Subcutaneous abdominal adipose tissue (tissue), 5 donors: Measurements from ENCODE around the gene CLCN1.

Experiments
- H3K27ac ChIP-seq: one replicate; pipeline ENCODE4 v1.7.0; 2013; ENCODE audit warnings: low read depth, mild to moderate bottlenecking, inconsistent platforms, low read length, moderate library complexity
- H3K27me3 ChIP-seq, 5 donors: one replicate each; pipeline ENCODE4 v1.7.0; 2013; ENCODE audit warnings: low read length in 5 of 5, inconsistent platforms in 1 of 5; ENCODE audit not compliant: control insufficient read depth in 5 of 5, insufficient read depth in 4 of 5
- H3K36me3 ChIP-seq, 5 donors: one replicate each; pipeline ENCODE4 v1.7.0; 2013; ENCODE audit warnings: low read length in 5 of 5; ENCODE audit not compliant: control insufficient read depth in 5 of 5, insufficient read depth in 5 of 5
- H3K4me1 ChIP-seq, 5 donors: one replicate each; pipeline ENCODE4 v1.7.0; 2013; ENCODE audit warnings: low read length in 5 of 5, mild to moderate bottlenecking in 3 of 5, moderate library complexity in 1 of 5; ENCODE audit not compliant: control insufficient read depth in 5 of 5, insufficient read depth in 5 of 5
- H3K4me3 ChIP-seq, 5 donors: one replicate each; pipeline ENCODE4 v1.7.0; 2013; ENCODE audit warnings: low read length in 5 of 5, low read depth in 1 of 5
- H3K9ac ChIP-seq, 5 donors: one replicate each; pipeline ENCODE4 v1.7.0; 2013; ENCODE audit warnings: low read length in 5 of 5, mild to moderate bottlenecking in 4 of 5, moderate library complexity in 3 of 5
- H3K9me3 ChIP-seq, 5 donors: one replicate each; pipeline ENCODE4 v1.7.0; 2013; ENCODE audit warnings: low read length in 5 of 5; ENCODE audit not compliant: control insufficient read depth in 5 of 5
- donor health status: healthy.
- donor health status: healthy.
- donor health status: healthy.
- donor health status: healthy.
- donor health status: healthy.

CLCN1 gene

DNA sequence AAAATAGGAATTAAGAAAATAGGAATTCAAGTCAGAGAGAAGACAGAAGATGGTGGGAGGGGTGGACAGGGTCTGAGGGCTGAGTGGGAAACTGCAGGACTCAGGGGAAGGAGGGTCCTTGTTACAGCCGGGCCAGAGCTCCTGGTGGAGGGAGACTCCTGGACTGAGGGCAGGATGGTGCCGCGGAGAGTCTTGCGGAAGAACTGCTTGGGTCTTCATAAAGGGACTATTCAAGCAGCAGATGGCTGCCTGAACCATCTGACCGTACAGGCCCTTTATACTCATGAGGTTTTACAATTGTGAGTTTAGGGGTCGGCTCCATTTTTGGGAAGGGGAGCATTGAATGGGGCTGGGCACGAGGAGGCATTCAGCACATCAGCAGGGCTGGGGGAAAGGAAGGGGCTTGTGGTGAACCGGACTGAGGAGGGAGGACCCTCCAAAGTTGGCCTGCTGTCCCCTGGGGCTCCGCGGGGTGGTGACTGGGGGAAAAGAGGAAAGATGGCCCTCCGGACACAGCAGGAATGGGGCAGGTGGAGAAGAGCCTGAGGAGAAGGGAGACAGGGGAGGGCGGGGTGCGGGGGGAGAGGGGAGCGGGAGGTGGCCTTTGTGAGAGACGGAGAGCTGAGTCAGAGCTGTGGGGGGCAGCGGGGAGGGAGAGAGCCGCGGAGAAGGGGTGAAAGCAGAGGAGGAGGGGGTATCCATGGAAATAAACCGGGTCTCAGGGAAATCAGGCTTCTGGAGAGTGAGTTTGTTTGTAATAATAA is 45.1 kb downstream of the CLCN1 start:
- Histone ChIP-seq H3K36me3 (no peaks in the 10 kb centered on the region), H3K9ac (no peak overlapping the region), H3K27ac (no peak overlapping the region), H3K4me1 (peaks cover 0 to 12% (median 9%) of the 10 kb centered on the region in 5 donors), H3K4me3 (no peak overlapping the region), H3K27me3 (peaks cover 13 to 40% (median 19%) of the 10 kb centered on the region in 5 donors), H3K9me3 (no peaks in the 10 kb centered on the region)

DNA sequence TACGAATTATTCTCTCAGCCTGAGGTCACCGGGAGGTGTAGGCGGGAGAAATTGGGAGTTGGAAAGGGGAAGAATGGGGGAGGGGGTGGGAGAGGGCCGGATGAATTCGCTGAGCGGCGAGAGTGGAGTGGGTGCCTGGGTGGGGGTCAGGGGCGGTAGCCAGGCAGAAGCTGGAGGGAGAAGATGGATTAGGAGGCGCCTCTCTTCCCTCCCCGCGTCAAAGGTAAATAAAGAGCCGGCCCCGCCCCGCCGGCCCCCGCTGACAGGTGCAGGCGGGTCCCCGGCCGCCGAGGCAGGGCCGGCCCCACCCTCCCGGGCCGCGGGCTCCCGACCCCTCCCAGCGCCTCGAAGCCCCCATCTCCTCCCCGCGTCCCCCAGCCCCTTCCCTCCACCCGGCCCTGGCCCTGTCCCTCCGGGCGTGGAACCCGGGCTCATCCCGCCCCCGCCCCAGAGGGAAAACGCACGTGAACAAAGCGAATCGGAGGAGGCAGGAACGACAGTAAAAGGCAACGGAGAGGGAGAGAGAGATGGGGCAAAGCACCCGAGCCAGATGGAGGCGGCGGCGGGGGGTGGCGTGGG is 45.7 kb downstream of the CLCN1 start:
- Histone ChIP-seq H3K9ac (no peak overlapping the region), H3K27ac (no peak overlapping the region), H3K27me3 (peaks cover 13 to 37% (median 19%) of the 10 kb centered on the region in 5 donors)

DNA sequence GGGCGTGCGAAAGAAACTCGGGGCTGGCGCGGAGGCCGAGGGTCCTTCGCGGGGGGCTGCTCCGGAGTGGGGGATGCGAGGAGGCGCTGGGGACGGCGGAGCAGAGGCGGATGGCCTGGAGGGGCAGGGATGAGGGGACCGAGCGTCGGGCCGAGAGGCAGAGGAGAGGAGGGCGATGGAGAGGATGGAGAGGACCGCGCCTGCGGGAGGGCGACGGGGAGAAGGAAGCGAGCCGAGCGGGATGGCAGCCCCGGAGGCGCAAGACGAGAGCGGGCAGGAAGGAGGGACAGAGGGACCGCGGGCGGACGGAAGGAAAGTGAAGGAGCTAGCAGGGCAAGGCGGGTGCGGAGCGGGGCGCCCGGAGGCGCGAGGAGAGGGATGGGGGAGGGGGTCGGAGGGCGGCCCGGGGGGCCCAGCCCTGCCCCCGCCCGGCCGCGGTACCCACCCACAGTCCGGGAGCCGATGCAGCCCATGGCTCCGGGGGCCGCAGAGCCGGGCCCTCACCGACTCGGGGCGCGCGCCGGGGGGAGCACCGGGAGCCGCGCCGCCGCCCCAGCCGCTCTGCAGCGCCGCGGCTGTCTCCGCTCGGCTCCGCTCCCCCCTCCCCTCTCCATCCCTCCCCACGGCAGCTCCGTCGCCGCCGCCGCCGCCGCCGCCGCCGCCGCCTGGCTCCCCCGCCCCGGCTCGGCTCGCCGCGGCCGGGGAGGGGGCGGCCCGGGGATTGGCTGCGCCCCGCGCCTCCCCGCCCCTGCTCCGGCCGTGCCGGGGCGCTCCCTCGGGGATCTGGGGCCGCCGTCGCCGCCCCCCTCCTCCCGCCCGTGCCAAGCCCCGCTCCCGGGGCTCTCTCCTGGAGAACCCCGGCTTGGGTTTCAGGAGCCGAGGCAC is 46.5 kb downstream of the CLCN1 start, which contains the start of gene FAM131B:
FAM131B (minus strand) TSS at position 583 of the 885 bp plus-strand sequence; CDS start at position 473, 110 bp downstream.
- Histone ChIP-seq H3K9ac (peak within 1 kb of the TSS in 1 of 5 donors; percentile 27), H3K4me3 (peak within 1 kb of the TSS in 4 of 5 donors; percentile 59 to 71 (median 62)), H3K4me1 (peaks cover 0 to 12% (median 9%) of the 10 kb centered on the region in 5 donors), H3K27ac (no peak within 1 kb of the TSS), H3K9me3 (no peaks in the 10 kb centered on the region), H3K36me3 (no peaks in the 10 kb centered on the region), H3K27me3 (peaks cover 13 to 37% (median 19%) of the 10 kb centered on the region in 5 donors)

More for the DNA sequence above, 45.7 kb downstream of the CLCN1 start:
- no peaks in the 10 kb centered on the region for H3K9me3 ChIP-seq
- peak overlapping the region in 3 of 5 donors; percentile 61 to 71 (median 62) for H3K4me3 ChIP-seq
- no peaks in the 10 kb centered on the region for H3K36me3 ChIP-seq
- peaks cover 0 to 12% (median 9%) of the 10 kb centered on the region in 5 donors for H3K4me1 ChIP-seq

DNA sequence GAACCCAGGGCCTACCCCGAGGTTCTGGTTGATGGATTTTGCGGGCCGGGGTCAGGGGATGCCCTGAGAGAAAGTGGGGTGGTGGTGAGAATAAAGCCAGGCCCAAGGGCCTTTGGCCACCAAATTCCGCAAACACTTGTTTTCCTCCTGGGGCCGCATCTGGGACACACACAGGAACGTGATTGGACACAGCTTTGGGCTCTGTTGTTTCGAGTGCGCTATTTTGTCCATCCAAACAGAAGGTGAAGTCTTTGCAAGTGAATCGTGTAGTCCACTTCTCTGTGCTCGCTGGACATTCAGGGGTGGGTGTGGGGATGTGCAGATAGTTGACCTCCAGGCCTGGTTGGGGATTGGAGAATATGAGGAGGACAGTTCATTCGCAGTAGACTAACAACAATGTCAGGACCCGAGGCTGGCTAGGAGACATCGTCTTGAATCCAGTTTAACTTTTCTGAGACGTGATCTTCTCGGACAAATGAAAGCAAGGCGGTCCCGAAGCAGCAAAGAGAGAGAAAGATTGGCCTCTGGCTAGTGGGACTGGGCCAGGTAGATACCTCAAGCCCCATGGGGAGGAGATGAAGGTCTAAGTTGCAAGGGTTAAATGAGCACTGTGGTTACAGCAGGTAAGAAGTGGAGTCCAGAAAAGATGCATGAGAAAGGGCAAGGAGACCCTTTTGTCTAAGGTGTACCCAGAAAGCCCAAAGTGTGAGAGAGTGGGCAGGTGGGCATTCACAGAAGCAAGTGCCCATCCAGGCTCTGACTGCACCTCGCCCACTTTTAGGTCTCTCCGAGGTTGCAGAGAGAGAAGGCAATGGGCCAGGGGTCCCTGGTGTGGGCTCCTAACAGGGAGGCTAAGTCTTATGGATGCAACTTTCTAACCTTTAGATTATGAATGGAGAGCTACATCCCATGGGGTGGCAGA is 47.4 kb downstream of the CLCN1 start:
- no peak overlapping the region for H3K9ac ChIP-seq
- no peaks in the 10 kb centered on the region for H3K9me3 ChIP-seq
- H3K4me1 ChIP-seq = peaks cover 0 to 12% (median 9%) of the 10 kb centered on the region in 5 donors
- no peaks in the 10 kb centered on the region for H3K36me3 ChIP-seq
- H3K4me3 ChIP-seq = peak overlapping the region in 1 of 5 donors; percentile 44
- peaks cover 13 to 37% (median 19%) of the 10 kb centered on the region in 5 donors for H3K27me3 ChIP-seq
- no peak overlapping the region for H3K27ac ChIP-seq

DNA sequence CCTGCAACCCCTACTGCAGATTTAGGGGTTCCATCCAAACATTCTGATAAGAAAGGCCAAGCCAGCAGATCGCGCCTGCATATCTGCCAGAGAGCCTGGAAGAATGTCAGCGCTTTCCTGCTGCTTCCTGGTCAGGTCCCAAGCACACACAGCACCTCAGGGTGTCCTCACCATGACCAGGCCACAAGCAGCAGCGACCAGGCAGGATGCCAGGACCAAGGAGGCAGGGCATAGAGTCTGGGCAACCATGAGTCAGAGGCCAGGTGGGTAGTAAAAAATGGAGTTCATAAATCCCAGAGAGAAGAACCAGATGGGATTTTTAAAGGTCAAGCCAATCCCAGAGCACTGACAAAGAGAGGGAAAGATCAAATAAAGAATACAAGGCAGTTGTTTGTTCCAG is 52.1 kb downstream of the CLCN1 start:
- H3K27me3 ChIP-seq = peaks cover 6 to 12% (median 9%) of the 10 kb centered on the region in 5 donors

DNA sequence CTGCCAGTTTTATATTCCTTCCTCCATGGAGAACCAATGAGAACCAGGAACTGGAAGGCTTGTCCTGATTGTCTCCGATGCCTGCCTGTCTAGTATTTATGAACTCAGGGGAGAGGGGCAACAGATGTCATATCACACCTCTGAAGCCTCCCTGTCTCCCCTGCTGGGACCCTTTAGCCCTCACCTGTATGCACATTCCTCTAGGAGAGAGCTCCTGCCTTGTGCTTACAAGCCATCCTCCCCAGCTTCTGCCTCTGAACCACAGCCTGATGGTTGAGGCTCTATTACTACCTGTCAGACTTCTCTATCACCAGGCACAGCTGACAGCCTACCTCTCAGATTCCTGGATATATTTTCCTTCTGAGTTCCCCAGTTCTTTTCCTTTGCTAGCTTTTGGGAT is 52.5 kb downstream of the CLCN1 start:
- no peaks in the 10 kb centered on the region for H3K9me3 ChIP-seq
- H3K27me3 ChIP-seq = peaks cover 1 to 8% (median 5%) of the 10 kb centered on the region in 5 donors
- no peaks in the 10 kb centered on the region for H3K36me3 ChIP-seq
- H3K9ac ChIP-seq = no peak overlapping the region
- peaks cover 0 to 4% (median 0%) of the 10 kb centered on the region in 5 donors for H3K4me1 ChIP-seq
- no peak overlapping the region for H3K27ac ChIP-seq
- H3K4me3 ChIP-seq = no peak overlapping the region

More for the DNA sequence above, 52.1 kb downstream of the CLCN1 start:
- peaks cover 0 to 7% (median 3%) of the 10 kb centered on the region in 5 donors for H3K4me1 ChIP-seq
- no peak overlapping the region for H3K27ac ChIP-seq
- H3K36me3 ChIP-seq = no peaks in the 10 kb centered on the region
- no peaks in the 10 kb centered on the region for H3K9me3 ChIP-seq
- no peak overlapping the region for H3K4me3 ChIP-seq
- no peak overlapping the region for H3K9ac ChIP-seq

DNA sequence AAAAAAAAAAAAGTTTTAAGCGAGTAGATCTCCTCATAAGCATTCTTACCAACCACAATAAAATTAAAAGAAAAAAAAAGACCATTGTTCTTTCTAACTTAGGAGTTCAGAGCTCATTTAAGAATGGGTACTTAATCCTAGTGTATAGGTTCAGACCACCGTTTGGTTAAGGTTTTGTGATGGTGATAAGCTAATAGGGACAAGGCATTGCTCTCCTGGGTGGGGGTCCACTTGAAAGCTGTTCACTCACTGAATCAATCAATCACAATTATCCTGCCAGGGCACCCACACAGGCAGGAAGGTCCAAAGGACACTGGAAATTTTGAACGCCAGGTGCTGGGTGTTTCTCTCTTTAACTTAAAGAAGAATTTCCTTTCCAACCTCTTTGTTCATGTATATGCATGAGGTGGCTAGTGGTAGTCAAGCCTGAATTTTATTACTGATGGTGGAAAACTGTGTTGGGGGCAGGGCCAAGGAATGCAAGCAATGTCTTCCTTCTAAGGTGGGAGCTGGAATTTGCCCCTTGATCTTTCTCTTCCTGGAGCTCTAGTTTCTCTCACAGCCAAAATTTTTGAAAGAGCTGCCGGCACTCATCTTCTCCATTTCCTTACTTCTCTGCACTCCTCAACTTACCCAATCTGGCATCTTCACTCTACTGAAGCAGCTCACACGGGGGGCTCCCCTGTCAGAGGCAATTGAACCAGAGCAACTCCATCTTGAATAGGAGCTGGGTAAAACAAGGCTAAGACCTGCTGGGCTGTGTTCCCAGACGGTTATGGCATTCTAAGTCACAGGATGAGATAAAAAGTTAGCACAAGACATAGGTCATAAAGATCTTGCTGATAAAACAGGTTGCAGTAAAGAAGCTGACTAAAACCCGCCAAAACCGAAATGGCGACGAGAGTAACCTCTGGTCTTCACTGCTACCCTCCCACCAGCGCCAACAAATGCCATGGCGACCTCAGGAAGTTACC is 54.1 kb downstream of the CLCN1 start:
- Histone ChIP-seq H3K4me3 (no peak overlapping the region), H3K9me3 (no peaks in the 10 kb centered on the region), H3K27me3 (no peaks in the 10 kb centered on the region), H3K4me1 (peaks cover 0 to 20% (median 1%) of the 10 kb centered on the region in 5 donors), H3K27ac (no peak overlapping the region), H3K36me3 (no peaks in the 10 kb centered on the region), H3K9ac (no peak overlapping the region)

DNA sequence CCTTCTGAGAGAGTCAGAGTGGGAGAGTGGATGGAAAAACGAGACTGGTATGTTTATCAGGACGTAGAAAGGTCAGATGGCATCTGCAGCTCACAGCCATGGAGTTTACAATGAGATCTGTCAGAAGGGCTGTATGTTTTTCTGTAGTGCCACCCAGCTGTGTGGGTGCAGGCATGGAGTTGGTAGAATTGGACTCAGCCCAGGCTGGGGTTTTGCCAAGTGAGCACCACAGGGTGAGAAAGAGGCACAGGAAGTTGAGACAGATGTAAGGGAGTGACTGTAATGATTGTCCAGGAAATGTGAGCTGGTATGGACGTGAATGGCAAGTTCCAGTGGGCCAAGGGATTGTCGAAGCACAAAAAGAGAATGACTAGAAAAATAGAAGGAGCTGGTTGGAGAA is 56.2 kb downstream of the CLCN1 start:
- Histone ChIP-seq H3K36me3 (no peaks in the 10 kb centered on the region), H3K4me3 (no peak overlapping the region), H3K27ac (no peak overlapping the region), H3K9ac (no peak overlapping the region), H3K9me3 (no peaks in the 10 kb centered on the region), H3K4me1 (peaks cover 0 to 31% (median 5%) of the 10 kb centered on the region in 5 donors), H3K27me3 (no peaks in the 10 kb centered on the region)
